Neural progenitor cell (in vitro differentiated cells): Measurements from ENCODE around the gene FADS2.

Experiments
- CTCF ChIP-seq: fragments of 200-600 bp; sonication (generic); IDR thresholded peaks from 2 replicates; pipeline ENCODE4 v1.5.1; 2017; ENCODE audit warnings: antibody characterized with exemption, mild to moderate bottlenecking
- EZH2 ChIP-seq: fragments of 200-600 bp; sonication (generic); IDR thresholded peaks from 2 replicates; pipeline ENCODE4 v1.6.1; 2017; ENCODE audit warnings: antibody characterized with exemption, mild to moderate bottlenecking, moderate library complexity
- EZH2phosphoT487 ChIP-seq: fragments of 200-600 bp; sonication (generic); IDR thresholded peaks from 2 replicates; pipeline ENCODE4 v1.6.1; 2017; ENCODE audit warnings: antibody characterized with exemption

GRCh38 chr11:61853698-61854169, 25.6 kb downstream of the FADS2 start:
- no peak for TF ChIP-seq CTCF
- TF ChIP-seq EZH2phosphoT487 = no peak
- no peak for TF ChIP-seq EZH2
